GM12801 (cell line): ENCODE measurements around the gene ST6GALNAC3.

Experiments used
- TF ChIP-seq, protein P1 (sequence below): IDR thresholded peaks from one replicate; pipeline ENCODE4 v1.5.1; 2011; ENCODE audit warnings: control low read depth; ENCODE audit not compliant: insufficient read length; ENCODE audit errors: extremely low read depth

The ST6GALNAC3 gene

GRCh38 chr1:76425201-76426145 lies 350.9 kb downstream of the ST6GALNAC3 start:
- TF ChIP-seq, protein P1, sequence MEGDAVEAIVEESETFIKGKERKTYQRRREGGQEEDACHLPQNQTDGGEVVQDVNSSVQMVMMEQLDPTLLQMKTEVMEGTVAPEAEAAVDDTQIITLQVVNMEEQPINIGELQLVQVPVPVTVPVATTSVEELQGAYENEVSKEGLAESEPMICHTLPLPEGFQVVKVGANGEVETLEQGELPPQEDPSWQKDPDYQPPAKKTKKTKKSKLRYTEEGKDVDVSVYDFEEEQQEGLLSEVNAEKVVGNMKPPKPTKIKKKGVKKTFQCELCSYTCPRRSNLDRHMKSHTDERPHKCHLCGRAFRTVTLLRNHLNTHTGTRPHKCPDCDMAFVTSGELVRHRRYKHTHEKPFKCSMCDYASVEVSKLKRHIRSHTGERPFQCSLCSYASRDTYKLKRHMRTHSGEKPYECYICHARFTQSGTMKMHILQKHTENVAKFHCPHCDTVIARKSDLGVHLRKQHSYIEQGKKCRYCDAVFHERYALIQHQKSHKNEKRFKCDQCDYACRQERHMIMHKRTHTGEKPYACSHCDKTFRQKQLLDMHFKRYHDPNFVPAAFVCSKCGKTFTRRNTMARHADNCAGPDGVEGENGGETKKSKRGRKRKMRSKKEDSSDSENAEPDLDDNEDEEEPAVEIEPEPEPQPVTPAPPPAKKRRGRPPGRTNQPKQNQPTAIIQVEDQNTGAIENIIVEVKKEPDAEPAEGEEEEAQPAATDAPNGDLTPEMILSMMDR = no peak

DNA sequence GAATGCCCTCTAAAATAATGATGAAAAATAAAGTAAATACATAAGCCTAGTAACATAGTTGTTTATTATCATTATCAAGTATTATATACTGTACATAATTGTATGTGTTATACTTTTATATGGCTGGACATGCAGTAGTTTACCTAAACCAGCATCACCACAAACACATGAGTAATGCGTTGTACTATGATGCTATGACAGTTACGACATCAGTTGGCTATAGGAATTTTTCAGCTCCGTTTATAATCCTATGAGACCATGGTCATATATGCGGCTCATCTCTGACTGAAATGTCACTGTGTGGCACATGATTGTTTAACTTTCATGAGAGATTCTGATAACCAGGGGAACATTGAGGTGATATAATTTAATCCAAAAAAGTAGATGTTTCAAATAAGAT lies 352.1 kb downstream of the ST6GALNAC3 start:
- TF ChIP-seq, protein P1 = no peak

DNA sequence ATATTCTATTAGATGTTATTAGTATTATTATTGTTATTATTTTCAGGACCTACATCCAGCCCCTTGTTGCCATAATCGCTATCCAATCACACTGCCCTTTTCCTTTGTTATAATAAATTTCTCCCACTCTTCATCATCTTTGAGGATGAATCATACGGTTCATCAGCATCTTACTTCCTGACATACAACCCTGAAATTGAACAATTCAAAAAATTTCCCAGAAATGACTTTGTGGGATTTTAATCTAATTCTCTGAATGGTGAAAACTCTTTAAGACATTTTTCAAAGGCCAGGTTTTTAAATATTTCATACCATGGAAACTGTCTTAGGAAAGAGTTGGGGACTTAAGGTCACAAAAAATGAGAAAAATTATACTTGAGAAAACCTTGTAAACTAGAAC lies 353.5 kb downstream of the ST6GALNAC3 start:
- TF ChIP-seq, protein P1 = no peak

GRCh38 chr1:76430531-76430930 lies 356.0 kb downstream of the ST6GALNAC3 start:
- TF ChIP-seq, protein P1 = no peak

- TF ChIP-seq, protein P1 = no peak
Observed at GRCh38 chr1:76433526-76433925, 359.0 kb downstream of the ST6GALNAC3 start.

- TF ChIP-seq, protein P1 = no peak
Observed at GRCh38 chr1:76443217-76443616, 368.7 kb downstream of the ST6GALNAC3 start.

GRCh38 chr1:76444773-76445172 lies 370.2 kb downstream of the ST6GALNAC3 start:
- TF ChIP-seq, protein P1 = no peak
